Stimulated activated CD4-positive, alpha-beta T cell treated with anti-CD3 and anti-CD28 coated beads, Interleukin-15, amount 100 ng/mL, for 24 hours (primary cell): ENCODE data around the gene RMC1.
"Not testable (repeated sequence)": the region's sequence is repeated elsewhere in the genome, so short reads cannot be mapped to it uniquely, and the experiment has no call there.

Source experiments
- DNase-seq: peaks from one replicate; pipeline ENCODE4 v3.0.0-alpha.2; 2020

RMC1 gene

DNA sequence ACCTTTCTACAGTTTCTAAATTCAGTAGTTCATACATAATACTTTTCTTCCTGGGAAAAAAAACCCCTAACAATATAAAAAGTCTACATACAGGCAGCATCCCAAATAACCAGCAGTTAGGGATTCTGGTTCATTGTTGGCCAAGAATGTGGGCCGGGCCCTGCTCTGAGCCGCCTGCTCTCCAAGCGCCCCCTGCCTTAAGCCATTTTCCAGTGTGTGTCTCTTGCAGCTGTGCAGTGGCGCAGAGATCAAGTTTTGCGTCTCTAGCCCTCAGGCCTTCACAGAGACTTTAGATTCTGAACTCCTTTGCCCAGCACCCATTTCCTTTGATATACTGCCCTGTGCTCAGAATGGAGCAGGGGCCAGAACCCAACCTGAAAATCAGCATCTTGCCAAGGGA lies 32.9 kb downstream of the RMC1 start:
- no peak for DNase-seq

- DNase-seq: no peak
These were observed 34.0 kb downstream of the RMC1 start for GRCh38 chr18:23537274-23537673.

DNA sequence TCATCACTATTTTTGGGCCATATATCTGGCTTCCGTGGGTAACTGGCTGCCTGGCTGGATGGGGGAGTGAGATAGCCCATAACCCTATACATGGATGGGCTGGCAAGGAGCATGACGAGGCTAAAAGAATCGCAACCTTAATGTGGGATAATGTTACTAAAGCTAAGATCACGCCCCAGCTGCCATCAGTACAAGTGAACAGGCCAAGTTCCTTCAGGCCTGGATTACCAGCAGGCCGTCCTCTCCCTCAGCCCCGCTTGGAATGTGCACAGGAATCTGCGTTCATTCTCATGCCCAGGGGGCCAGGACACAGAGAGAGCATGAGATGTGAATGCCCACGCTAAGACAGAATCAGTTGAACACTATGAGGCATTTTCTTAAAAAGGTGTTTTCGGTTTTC lies 34.7 kb downstream of the RMC1 start:
- no peak for DNase-seq

GRCh38 chr18:23538870-23539269 lies 35.6 kb downstream of the RMC1 start:
- no peak for DNase-seq

GRCh38 chr18:23539296-23539695 lies 36.0 kb downstream of the RMC1 start:
- DNase-seq: no peak

GRCh38 chr18:23539911-23540525 lies 36.7 kb downstream of the RMC1 start:
- DNase-seq: no peak

DNA sequence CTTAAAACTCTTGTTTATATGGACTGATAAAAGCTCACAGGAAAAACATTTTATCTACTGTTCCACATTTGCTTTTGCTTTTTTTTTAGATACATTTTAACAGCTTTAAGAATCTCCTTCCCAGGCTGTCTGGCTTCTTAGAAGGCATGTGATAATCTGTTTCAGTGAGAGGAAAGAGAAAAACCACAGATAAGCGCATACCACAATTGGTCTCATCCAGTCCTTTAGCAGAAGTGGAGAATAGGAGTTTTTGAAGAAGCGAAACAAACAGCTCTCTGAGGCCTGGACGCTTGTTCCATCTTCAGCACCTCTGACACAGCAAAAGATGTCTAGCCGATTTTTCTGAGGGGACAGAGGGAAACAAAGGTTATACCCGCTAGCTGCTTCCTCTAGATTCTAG lies 37.6 kb downstream of the RMC1 start:
- no peak for DNase-seq

DNA sequence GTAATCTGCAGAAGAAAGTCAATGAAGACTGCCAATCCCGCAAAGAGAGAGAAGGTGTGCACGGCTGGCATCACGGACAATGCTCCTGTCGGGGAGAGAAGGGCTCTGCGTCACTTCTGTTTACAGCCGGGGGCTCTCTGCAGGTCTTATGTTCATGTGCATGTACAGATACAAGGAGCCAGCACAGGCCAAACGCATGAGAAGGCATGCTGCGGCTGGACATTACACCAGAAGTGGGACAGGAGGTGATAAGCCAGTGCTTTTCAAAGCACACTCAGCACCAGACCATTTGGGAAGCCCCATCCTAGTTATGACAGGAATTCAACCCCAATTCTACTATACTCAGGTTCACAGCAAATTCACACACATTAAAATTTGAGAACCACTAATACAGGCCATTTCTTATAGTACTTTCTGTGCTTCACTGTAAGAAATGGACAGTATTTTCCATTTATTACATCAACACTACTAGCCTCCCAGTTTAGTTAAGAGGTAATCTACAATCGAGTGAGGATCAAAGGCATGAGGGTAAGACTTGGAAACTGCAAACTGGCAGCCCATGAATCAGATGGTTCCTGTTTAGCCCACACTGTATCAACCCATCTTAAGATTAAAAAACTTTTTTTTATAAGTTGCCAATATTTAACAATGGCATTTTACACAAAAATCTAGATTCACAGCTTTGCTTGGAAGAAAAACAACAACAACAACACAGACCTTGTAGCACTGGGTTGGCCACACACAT lies 38.2 kb downstream of the RMC1 start:
- DNase-seq: no peak

- DNase-seq: no peak
These were observed 39.1 kb downstream of the RMC1 start for GRCh38 chr18:23542461-23542860.

DNA sequence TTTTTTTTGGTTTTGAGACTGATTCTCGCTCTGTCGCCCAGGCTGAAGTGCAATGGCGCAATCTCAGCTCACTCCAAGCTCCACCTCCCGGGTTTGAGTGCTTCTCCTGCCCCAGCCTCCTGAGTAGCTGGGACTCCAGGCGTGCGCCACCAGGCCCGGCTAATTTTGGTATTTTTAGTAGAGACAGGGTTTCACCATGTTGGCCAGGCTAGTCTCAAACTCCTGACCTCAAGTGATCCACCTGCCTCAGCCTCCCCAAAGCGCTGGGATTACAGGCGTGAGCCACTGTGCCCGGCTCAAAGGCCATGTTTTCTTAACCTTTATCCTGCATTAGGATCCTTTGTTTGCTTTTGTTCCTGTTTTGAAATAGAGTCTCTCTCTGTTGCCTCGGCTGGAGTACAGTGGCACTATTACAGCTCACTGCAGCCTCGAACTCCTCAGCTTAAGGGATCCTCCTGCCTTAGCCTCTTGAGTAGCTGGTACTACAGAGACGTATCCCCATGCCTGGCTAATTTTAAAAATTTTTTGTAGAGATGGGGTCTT lies 42.0 kb downstream of the RMC1 start:
- no peak for DNase-seq

DNA sequence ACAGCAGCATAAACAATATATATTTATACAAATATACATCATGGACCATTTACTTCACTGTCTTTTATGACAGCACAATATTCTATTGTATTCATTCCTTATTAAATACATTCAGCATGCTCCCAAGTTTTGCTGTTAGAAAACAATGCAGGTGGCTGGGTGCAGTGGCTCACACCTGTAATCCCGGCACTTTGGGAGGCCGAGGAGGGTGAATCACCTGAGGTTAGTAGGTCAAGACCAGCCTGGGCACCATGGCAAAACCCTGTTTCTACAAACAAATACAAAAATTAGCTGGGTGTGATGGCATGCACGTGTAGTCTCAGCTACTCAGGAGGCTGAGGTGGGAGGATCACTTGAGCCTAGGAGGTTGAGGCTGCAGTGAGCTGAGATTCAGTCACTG lies 44.0 kb downstream of the RMC1 start:
- DNase-seq: no peak

- DNase-seq: no peak
These were observed 44.5 kb downstream of the RMC1 start for GRCh38 chr18:23547846-23548245.

GRCh38 chr18:23548275-23548674 lies 45.0 kb downstream of the RMC1 start:
- DNase-seq: no peak

GRCh38 chr18:23548719-23549118 lies 45.4 kb downstream of the RMC1 start:
- DNase-seq: no peak

GRCh38 chr18:23550898-23551297 lies 47.6 kb downstream of the RMC1 start:
- no peak for DNase-seq

GRCh38 chr18:23551978-23552377 lies 48.7 kb downstream of the RMC1 start:
- DNase-seq: no peak

DNA sequence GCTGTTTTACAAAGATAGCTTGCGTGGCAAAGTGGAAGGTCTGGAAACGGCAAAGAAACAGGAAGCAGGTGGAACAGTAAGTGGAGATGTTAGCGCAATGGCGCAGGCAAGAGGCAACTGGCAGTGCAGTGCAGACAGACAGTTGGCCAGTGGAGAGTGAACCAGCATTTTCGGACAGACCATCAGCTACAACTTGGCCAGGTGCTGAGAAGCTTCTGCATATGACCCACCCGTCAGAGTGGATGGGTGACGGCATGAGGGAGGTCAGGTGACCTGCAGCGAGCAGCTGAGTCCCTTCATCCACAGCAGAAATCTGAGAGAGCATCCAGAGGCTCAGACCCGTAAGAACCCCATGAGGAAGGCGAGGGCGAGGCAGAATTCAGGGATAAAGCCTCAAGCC lies 49.2 kb downstream of the RMC1 start:
- no peak for DNase-seq

- no peak for DNase-seq
These were observed 50.6 kb downstream of the RMC1 start for GRCh38 chr18:23553887-23554286.

- no peak for DNase-seq
These were observed 53.0 kb downstream of the RMC1 start for GRCh38 chr18:23556145-23556780.

DNA sequence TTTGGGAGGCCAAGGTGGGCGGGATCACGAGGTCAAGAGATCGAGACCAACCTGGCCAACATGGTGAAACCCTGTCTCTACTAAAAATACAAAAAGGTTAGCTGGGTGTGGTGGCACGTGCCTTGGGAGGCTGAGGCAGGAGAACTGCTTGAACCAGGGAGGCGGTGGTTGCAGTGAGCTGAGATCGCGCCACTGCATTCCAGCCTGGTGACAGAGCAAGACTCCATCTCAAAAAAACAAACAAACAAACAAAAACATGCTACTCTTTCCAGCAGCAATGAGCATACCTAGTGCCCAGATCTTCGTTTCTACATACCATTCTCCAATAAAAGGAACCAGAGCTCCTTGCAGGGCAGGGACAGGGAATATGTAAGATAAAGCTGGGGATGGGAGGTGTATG lies 54.2 kb downstream of the RMC1 start:
- not testable (repeated sequence) for DNase-seq

DNA sequence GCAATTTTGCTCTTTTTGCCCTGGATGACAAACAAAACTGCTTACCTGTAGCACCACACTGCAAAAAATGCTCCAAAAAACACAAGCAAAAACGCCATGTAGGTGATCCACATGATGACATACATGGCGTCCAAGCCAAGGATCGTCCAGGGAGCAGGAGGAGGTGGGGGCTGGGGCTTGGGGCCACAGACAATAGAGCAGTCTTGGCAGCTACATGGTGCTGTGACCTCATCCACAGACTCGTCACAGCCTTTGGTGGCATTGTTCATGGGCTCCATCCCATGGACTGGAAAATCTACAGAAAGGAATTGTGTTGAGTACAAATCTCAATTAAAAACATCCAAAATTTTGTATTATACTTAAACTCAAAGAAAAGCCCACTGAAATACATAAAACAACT lies 56.9 kb downstream of the RMC1 start:
- no peak for DNase-seq

- DNase-seq: no peak
These were observed 60.2 kb downstream of the RMC1 start for GRCh38 chr18:23563377-23564043.

GRCh38 chr18:23565916-23566547 lies 62.7 kb downstream of the RMC1 start:
- no peak for DNase-seq
